Left ventricle myocardium inferior (tissue), 1 donor: ENCODE data around the gene AUP1. TPM values are rescaled to one million over a fixed set of nuclear protein-coding genes. Genes with fewer than 3 reads are reported as not detected.

Source experiments
- DNase-seq: peaks from one replicate; pipeline ENCODE4 v3.0.0-alpha.2; 2020
- H3K27ac ChIP-seq: fragments of 200-600 bp; replicated peaks from 2 replicates; pipeline ENCODE4 v1.8.0; 2021
- H3K27me3 ChIP-seq: fragments of 200-600 bp; 2 replicates; pipeline ENCODE4 v1.8.0; 2021; ENCODE audit warnings: low read depth
- H3K36me3 ChIP-seq: fragments of 200-600 bp; 2 replicates; pipeline ENCODE4 v1.8.0; 2021
- H3K4me1 ChIP-seq: fragments of 200-600 bp; 2 replicates; pipeline ENCODE4 v1.8.0; 2021
- H3K4me3 ChIP-seq: fragments of 200-600 bp; 2 replicates; pipeline ENCODE4 v1.8.0; 2021; ENCODE audit warnings: mild to moderate bottlenecking, moderate library complexity
- H3K9me3 ChIP-seq: fragments of 200-600 bp; replicated peaks from 2 replicates; pipeline ENCODE4 v1.8.0; 2021
- intact Hi-C: fragments of 100-400 bp; cut with micrococcal nuclease; formaldehyde crosslinking; loops from one replicate; pipeline ENCODE4 v1.11.0; 2022
- total RNA-seq: library from RNA; stranded (reverse); fragmentation: NEBNext Ultra II Directional; extraction: Animal tissue kit (Norgen Biotek cat#: 25700); gene quantifications from one replicate; pipeline ENCODE4 v1.2.1, GENCODE V29; 2021
- TF ChIP-seq, protein P1 (sequence below): fragments of 200-600 bp; IDR thresholded peaks from 2 replicates; pipeline ENCODE4 v1.8.0; 2021; ENCODE audit warnings: antibody characterized with exemption, mild to moderate bottlenecking, borderline replicate concordance
- donor health status: DM: no; HTN: yes; CAD: no; lungs with severe emphysema.

Gene AUP1
- total RNA-seq, 1 donor from 2014 or later: 46.9 TPM

DNA sequence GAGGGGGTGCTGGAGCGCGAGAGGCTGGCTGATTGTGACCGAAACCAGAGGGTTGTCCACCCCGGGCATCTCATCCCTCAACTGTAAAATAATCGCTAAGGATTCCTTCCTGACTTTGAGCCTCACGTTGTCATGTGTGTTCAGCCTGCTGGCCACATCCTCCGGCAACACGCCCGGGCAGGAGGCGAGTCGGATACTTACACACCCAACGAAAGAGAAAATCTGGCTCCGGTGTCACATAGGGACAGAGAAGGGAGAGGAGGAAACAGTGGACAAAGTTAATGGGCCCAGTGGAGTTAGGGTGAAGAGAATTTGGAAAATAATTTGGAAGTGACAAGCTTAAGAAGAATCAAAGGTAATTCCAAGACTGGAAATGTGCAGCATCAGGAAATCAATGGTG, 12.9 kb downstream of the AUP1 start:
- DNase-seq: no peak
- H3K4me1 ChIP-seq: peaks cover 35% of the 10 kb centered on the region
- H3K27ac ChIP-seq: no peak overlapping the region
- H3K27me3 ChIP-seq: peaks cover 98% of the 10 kb centered on the region
- peak overlapping the region; percentile 64 for H3K4me3 ChIP-seq
- TF ChIP-seq, protein P1, sequence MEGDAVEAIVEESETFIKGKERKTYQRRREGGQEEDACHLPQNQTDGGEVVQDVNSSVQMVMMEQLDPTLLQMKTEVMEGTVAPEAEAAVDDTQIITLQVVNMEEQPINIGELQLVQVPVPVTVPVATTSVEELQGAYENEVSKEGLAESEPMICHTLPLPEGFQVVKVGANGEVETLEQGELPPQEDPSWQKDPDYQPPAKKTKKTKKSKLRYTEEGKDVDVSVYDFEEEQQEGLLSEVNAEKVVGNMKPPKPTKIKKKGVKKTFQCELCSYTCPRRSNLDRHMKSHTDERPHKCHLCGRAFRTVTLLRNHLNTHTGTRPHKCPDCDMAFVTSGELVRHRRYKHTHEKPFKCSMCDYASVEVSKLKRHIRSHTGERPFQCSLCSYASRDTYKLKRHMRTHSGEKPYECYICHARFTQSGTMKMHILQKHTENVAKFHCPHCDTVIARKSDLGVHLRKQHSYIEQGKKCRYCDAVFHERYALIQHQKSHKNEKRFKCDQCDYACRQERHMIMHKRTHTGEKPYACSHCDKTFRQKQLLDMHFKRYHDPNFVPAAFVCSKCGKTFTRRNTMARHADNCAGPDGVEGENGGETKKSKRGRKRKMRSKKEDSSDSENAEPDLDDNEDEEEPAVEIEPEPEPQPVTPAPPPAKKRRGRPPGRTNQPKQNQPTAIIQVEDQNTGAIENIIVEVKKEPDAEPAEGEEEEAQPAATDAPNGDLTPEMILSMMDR: no peak
- no peaks in the 10 kb centered on the region for H3K9me3 ChIP-seq
- intact Hi-C loops: no loop called here
- no peaks in the 10 kb centered on the region for H3K36me3 ChIP-seq

DNA sequence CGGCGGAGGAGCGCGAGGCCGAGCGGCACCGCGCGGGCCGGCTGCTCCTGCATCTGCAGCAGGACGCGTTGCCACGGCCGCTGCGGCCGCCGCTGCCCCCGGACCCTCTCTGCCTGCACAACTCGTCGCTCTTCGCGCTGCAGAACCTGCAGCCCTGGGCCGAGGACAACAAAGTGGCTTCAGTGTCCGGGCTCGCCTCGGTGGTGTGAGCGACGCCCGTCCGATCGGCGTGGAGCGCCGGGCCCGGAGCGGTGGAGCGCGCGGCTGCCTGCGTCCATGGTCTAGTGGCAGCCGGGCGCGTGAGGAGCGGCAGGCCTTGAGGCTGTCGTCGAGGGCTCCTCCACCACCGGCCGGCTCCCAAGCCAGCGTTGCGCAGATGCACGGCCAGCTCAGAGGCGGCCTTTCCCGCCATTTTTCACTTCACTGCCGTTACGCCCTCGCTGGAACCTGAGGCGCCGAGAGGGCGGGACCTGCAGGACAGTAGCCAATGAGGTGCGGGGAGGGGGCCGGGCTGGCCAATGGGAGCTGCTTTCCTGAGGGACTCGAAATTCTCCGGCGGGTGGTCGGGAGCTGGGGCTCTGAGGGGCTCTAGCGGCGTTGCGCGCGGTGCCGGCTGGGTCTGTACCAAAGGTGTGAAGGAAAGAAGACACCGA, 13.4 kb downstream of the AUP1 start:
- peak; percentile 75 for DNase-seq
- H3K9me3 ChIP-seq: no peaks in the 10 kb centered on the region
- H3K4me1 ChIP-seq: peaks cover 35% of the 10 kb centered on the region
- H3K27me3 ChIP-seq: peaks cover 100% of the 10 kb centered on the region
- H3K36me3 ChIP-seq: no peaks in the 10 kb centered on the region
- intact Hi-C loops: no loop called here
- H3K27ac ChIP-seq: no peak overlapping the region
- TF ChIP-seq, protein P1: no peak
- H3K4me3 ChIP-seq: peak overlapping the region; percentile 64

DNA sequence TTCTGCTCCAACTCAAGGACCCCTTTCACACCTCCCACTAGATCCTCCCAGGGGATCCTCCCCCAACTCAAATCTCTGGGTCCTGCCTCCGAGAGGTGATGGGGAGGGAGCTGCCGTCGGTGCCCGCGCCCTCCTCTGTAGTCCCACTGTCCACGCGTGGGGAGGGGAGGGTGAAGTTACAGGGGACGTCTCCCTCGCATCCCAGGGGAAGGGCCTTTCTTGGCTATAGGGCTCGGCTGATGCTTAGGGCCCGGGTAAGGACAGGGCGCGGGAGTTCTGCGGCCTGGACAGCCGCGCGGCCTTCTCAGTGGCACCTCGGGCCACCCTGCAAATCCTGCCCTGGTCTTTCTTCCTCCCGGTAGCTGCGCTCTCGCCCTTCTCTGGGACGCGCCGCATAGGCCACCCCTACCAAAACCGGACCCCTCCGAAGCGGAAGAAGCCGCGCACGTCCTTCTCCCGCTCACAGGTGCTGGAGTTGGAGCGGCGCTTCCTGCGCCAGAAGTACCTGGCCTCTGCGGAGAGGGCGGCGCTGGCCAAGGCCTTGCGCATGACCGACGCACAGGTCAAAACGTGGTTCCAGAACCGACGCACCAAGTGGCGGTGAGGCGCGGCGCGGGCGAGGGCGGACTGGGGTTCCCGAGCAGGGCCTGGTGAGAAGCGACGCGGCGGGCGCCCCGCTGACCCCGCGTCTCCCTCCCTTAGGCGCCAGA, 14.1 kb downstream of the AUP1 start:
- Histone ChIP-seq H3K4me3 (peak overlapping the region; percentile 64), H3K36me3 (no peaks in the 10 kb centered on the region), H3K27ac (no peak overlapping the region), H3K9me3 (no peaks in the 10 kb centered on the region), H3K4me1 (peaks cover 35% of the 10 kb centered on the region), H3K27me3 (peaks cover 100% of the 10 kb centered on the region)
- TF ChIP-seq, protein P1: no peak
- intact Hi-C loops: no loop called here
- no peak for DNase-seq

DNA sequence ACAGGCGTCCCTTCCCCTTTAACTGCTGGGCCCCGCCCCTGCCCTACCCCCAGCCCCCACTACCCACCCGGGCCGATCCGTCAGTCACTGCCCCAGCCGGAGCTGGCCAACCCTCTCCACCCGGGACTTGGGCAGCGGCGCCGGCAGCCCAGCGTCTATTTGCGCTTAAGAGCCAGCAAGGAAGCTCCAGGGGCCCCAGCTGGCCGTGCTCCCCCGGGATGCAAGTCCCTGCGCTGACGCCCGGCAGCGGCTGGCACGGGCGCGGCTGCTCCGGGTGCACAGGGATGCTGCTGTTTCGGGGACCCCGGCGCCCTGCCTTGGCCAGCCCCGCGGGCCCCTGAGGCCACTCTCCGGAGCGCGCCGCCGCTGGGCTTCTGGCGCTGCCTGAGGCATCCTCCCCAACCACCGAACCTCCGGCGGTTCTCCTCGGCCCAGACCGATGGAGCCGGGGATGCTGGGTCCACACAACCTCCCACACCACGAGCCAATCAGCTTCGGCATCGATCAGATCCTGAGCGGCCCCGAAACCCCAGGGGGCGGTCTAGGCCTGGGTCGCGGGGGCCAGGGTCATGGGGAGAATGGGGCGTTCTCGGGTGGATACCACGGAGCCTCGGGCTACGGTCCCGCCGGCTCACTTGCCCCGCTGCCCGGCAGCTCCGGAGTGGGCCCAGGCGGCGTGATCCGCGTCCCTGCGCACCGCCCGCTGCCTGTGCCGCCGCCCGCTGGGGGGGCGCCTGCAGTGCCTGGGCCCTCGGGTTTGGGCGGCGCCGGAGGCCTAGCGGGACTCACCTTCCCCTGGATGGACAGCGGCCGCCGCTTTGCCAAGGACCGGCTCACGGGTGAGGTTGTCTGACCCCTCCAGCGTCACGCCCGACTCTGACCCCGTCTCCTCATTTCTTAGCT, 14.9 kb downstream of the AUP1 start, which contains the start of gene TLX2:
TSS of gene TLX2 (plus strand) at position 83 of the 903 bp plus-strand sequence. CDS start at position 440, 357 bp downstream.
- intact Hi-C loops: no loop called here
- no peaks in the 10 kb centered on the region for H3K9me3 ChIP-seq
- TF ChIP-seq, protein P1: no peak
- no peak within 1 kb of the TSS for H3K27ac ChIP-seq
- no peaks in the 10 kb centered on the region for H3K36me3 ChIP-seq
- H3K4me3 ChIP-seq: peak within 1 kb of the TSS; percentile 29
- H3K4me1 ChIP-seq: peaks cover 35% of the 10 kb centered on the region
- peaks cover 100% of the 10 kb centered on the region for H3K27me3 ChIP-seq
- no peak for DNase-seq

DNA sequence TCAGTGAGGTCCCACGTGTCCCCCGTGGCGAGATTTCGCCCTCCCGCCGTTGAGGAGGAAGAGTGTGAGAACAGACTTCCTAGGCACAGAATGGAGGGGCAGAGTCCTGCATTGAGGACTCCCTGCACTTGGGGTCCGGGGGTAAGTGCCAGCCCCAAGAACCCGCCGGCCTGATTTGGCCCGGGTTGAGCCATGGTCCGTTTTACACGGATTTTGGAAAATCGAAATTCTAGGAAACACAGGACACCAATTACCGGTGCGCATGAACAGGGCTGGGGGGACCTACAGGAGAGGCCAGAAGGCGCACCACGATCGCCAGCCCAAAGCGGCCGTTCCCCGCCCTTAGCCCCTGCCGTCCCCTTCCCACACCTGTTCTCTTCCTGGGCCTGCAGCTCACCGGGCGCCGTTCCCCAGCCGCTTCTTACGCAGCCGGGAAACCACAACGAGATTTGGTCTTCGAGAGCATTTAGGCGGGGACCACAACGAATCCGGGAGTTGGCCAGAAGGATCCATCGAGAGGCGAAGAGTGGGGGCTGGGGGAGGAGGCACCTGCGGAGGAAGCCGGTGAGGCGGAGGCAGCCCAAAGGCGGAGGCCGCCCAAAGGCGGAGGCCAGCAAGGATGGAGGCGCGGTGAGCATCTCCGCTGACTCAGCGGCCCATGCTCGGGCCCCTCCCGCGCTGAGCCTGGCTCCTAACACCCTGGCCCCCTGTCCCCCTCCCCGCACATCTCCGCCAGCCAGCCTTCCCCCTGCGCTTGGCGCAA, 15.7 kb downstream of the AUP1 start:
- TF ChIP-seq, protein P1: no peak
- Histone ChIP-seq H3K9me3 (no peaks in the 10 kb centered on the region), H3K4me1 (peaks cover 35% of the 10 kb centered on the region), H3K4me3 (peak overlapping the region; percentile 29), H3K36me3 (no peaks in the 10 kb centered on the region), H3K27ac (no peak overlapping the region), H3K27me3 (peaks cover 100% of the 10 kb centered on the region)
- DNase-seq: no peak
- intact Hi-C loops: no loop called here
